Tibial nerve (tissue), 4 donors: Measurements from ENCODE around the gene FDXR. TPM values are rescaled to one million over a fixed set of nuclear protein-coding genes. Genes with fewer than 3 reads are reported as not detected.
A peak's percentile ranks its signal among the peaks of the same experiment; 100 is the strongest.

Experiments used
- DNase-seq, 2 donors: peaks; one replicate each; pipeline ENCODE4 v3.0.0-alpha.2; 2019; ENCODE audit warnings: low spot score in 2 of 2
- H3K27ac ChIP-seq, 4 donors: fragments of 200-600 bp; sonication (generic) in 3 of 4; one replicate each; pipeline ENCODE4 v1.5.1; 2017 to 2019; ENCODE audit warnings: mild to moderate bottlenecking in 1 of 4
- H3K27me3 ChIP-seq, 2 donors: fragments of 200-600 bp; sonication (generic) in 1 of 2; one replicate each; pipeline versions ENCODE4 v1.5.1 to v1.6.0; 2017 to 2019
- H3K36me3 ChIP-seq, 3 donors: fragments of 200-600 bp; sonication (generic); one replicate each; pipeline ENCODE4 v1.5.1; 2018 to 2019
- H3K4me1 ChIP-seq, 4 donors: fragments of 200-600 bp; sonication (generic) in 3 of 4; one replicate each; pipeline ENCODE4 v1.5.1; 2017 to 2019
- H3K4me3 ChIP-seq, 4 donors: fragments of 200-600 bp; sonication (generic) in 3 of 4; one replicate each; pipeline ENCODE4 v1.5.1; 2017 to 2019; ENCODE audit warnings: mild to moderate bottlenecking in 1 of 4, moderate library complexity in 1 of 4
- H3K9me3 ChIP-seq, 4 donors: fragments of 200-600 bp; sonication (generic) in 3 of 4; one replicate each; pipeline ENCODE4 v1.5.1; 2017 to 2019
- CTCF ChIP-seq, 5 experiments: fragments of 200-600 bp in 3 of 5; fragments of 450-650 bp in 2 of 5; sonication (generic) in 3 of 5; IDR thresholded peaks; one replicate each; pipeline ENCODE4 v1.5.1; 2016 to 2019; ENCODE audit warnings: antibody characterized with exemption in 5 of 5, mild to moderate bottlenecking in 3 of 5, moderate library complexity in 2 of 5
- EP300 ChIP-seq, 2 donors: sonication (generic); formaldehyde crosslinking; IDR thresholded peaks; one replicate each; pipeline ENCODE4 v1.6.1; 2017; ENCODE audit warnings: antibody characterized with exemption in 2 of 2, mild to moderate bottlenecking in 1 of 2
- POLR2A ChIP-seq, 2 donors: fragments of 450-650 bp; IDR thresholded peaks; one replicate each; pipeline ENCODE4 v1.6.1; 2017; ENCODE audit warnings: antibody characterized with exemption in 2 of 2, mild to moderate bottlenecking in 2 of 2, moderate library complexity in 2 of 2
- WGBS, 2 donors: methylation state at CpG; one replicate each; pipeline ENCODE4 v1.1.5; 2018; 5-methylcytosine and 5-hydroxymethylcytosine counted together
- total RNA-seq, 4 donors: library from RNA; depleted of rRNA; stranded (reverse); fragments of >200 nt; gene quantifications; one replicate each; pipeline ENCODE4 v1.1.0, GENCODE V29; 2016

Gene FDXR
- total RNA-seq, 4 donors from 2014 or later = 3.9 to 12.1 (median 8.8) TPM

GRCh38 chr17:74836191-74836590 is 36.6 kb downstream of the FDXR start:
- Histone ChIP-seq H3K9me3 (no peaks in the 10 kb centered on the region), H3K4me1 (peaks cover 4 to 15% (median 8%) of the 10 kb centered on the region in 4 donors), H3K36me3 (peaks cover 0 to 48% (median 0%) of the 10 kb centered on the region in 3 donors), H3K27ac (no peak overlapping the region), H3K27me3 (no peaks in the 10 kb centered on the region), H3K4me3 (no peak overlapping the region)
- 94 to 97% methylated on average over 26 of the region's 26 CpGs for WGBS, 2 donors
- no peak for TF ChIP-seq EP300 (IDR thresholded peaks at IDR 0.05)
- TF ChIP-seq POLR2A (IDR thresholded peaks at IDR 0.05) = no peak
- TF ChIP-seq CTCF (IDR thresholded peaks at IDR 0.05) = no peak
- no peak for DNase-seq

GRCh38 chr17:74833501-74834377 is 39.1 kb downstream of the FDXR start:
- TF ChIP-seq CTCF (IDR thresholded peaks at IDR 0.05) (no peak), EP300 (IDR thresholded peaks at IDR 0.05) (no peak), POLR2A (IDR thresholded peaks at IDR 0.05) (no peak)
- peaks cover 0 to 68% (median 0%) of the 10 kb centered on the region in 3 donors for H3K36me3 ChIP-seq
- no peaks in the 10 kb centered on the region for H3K4me1 ChIP-seq
- no peak overlapping the region for H3K27ac ChIP-seq
- WGBS, 2 donors = 63 to 68% methylated on average over 11 to 16 of the region's 16 CpGs
- H3K4me3 ChIP-seq = no peak overlapping the region
- no peaks in the 10 kb centered on the region for H3K9me3 ChIP-seq
- DNase-seq = peak in 1 of 2 donors; percentile 33
- H3K27me3 ChIP-seq = no peaks in the 10 kb centered on the region

GRCh38 chr17:74832421-74832820 is 40.4 kb downstream of the FDXR start:
- no peak for DNase-seq
- Histone ChIP-seq H3K27ac (no peak overlapping the region), H3K36me3 (peaks cover 0 to 64% (median 0%) of the 10 kb centered on the region in 3 donors), H3K9me3 (no peaks in the 10 kb centered on the region), H3K4me3 (no peak overlapping the region), H3K4me1 (no peaks in the 10 kb centered on the region), H3K27me3 (no peaks in the 10 kb centered on the region)
- TF ChIP-seq POLR2A (IDR thresholded peaks at IDR 0.05) (no peak), CTCF (IDR thresholded peaks at IDR 0.05) (no peak), EP300 (IDR thresholded peaks at IDR 0.05) (no peak)
- 89 to 93% methylated on average over 9 of the region's 9 CpGs for WGBS, 2 donors

GRCh38 chr17:74831444-74832146 is 41.2 kb downstream of the FDXR start:
- Histone ChIP-seq H3K4me3 (no peak overlapping the region), H3K36me3 (peaks cover 0 to 57% (median 0%) of the 10 kb centered on the region in 3 donors), H3K27me3 (no peaks in the 10 kb centered on the region), H3K4me1 (no peaks in the 10 kb centered on the region), H3K9me3 (no peaks in the 10 kb centered on the region), H3K27ac (no peak overlapping the region)
- no peak for TF ChIP-seq CTCF (IDR thresholded peaks at IDR 0.05)
- DNase-seq = no peak
- WGBS, 2 donors = 80 to 81% methylated on average over 22 of the region's 22 CpGs

GRCh38 chr17:74830861-74831260 is 41.9 kb downstream of the FDXR start:
- H3K4me3 ChIP-seq = no peak overlapping the region
- 89 to 93% methylated on average over 18 to 19 of the region's 19 CpGs for WGBS, 2 donors
- no peak overlapping the region for H3K27ac ChIP-seq
- no peaks in the 10 kb centered on the region for H3K9me3 ChIP-seq
- no peaks in the 10 kb centered on the region for H3K4me1 ChIP-seq
- no peak for TF ChIP-seq POLR2A (IDR thresholded peaks at IDR 0.05)
- DNase-seq = no peak
- peaks cover 0 to 56% (median 0%) of the 10 kb centered on the region in 3 donors for H3K36me3 ChIP-seq
- no peaks in the 10 kb centered on the region for H3K27me3 ChIP-seq
